Liver (tissue), 9 donors: ENCODE measurements around the gene RASSF1. TPM values are rescaled to one million over a fixed set of nuclear protein-coding genes. Genes with fewer than 3 reads are reported as not detected.

Experiments
- DNase-seq: peaks from one replicate; pipeline ENCODE4 v3.0.0-alpha.2; 2017; ENCODE audit warnings: low spot score
- H3K27ac ChIP-seq, 2 donors: one replicate each; pipeline ENCODE4 v1.7.0; 2013; ENCODE audit warnings: inconsistent platforms in 2 of 2, low read length in 2 of 2, control low read depth in 1 of 2, low read depth in 1 of 2, mild to moderate bottlenecking in 1 of 2
- H3K27me3 ChIP-seq, 4 donors: one replicate each; pipeline versions ENCODE4 v1.6.1 to v1.7.0; 2013; ENCODE audit warnings: low read length in 3 of 4, inconsistent platforms in 1 of 4, mild to moderate bottlenecking in 1 of 4, moderate library complexity in 1 of 4; ENCODE audit not compliant: control insufficient read depth in 4 of 4, insufficient read depth in 4 of 4
- H3K36me3 ChIP-seq, 4 donors: one replicate each; pipeline versions ENCODE4 v1.6.1 to v1.7.0; 2013; ENCODE audit warnings: low read length in 3 of 4, mild to moderate bottlenecking in 3 of 4, low read depth in 1 of 4, moderate library complexity in 1 of 4; ENCODE audit not compliant: control insufficient read depth in 4 of 4, insufficient read depth in 3 of 4
- H3K4me1 ChIP-seq, 4 donors: one replicate each; pipeline versions ENCODE4 v1.6.1 to v1.7.0; 2013; ENCODE audit warnings: low read length in 3 of 4, mild to moderate bottlenecking in 3 of 4, moderate library complexity in 1 of 4; ENCODE audit not compliant: control insufficient read depth in 4 of 4, insufficient read depth in 4 of 4
- H3K4me3 ChIP-seq, 3 donors: one replicate each; pipeline versions ENCODE4 v1.6.1 to v1.7.0; 2013; ENCODE audit warnings: low read length in 3 of 3, control low read depth in 1 of 3, low read depth in 1 of 3, mild to moderate bottlenecking in 1 of 3
- H3K9ac ChIP-seq, 2 donors: one replicate each; pipeline ENCODE4 v1.7.0; 2013; ENCODE audit warnings: low read length in 2 of 2, mild to moderate bottlenecking in 2 of 2, moderate library complexity in 2 of 2, control low read depth in 1 of 2, low read depth in 1 of 2
- H3K9me3 ChIP-seq, 4 donors: one replicate each; pipeline versions ENCODE4 v1.6.1 to v1.7.0; 2013; ENCODE audit warnings: low read length in 3 of 4; ENCODE audit not compliant: control insufficient read depth in 4 of 4
- ATF3 ChIP-seq: IDR thresholded peaks from 2 replicates; pipeline ENCODE4 v1.6.1; 2016; ENCODE audit warnings: antibody characterized with exemption
- CTCF ChIP-seq: fragments of 150-350 bp; IDR thresholded peaks from 2 replicates; pipeline ENCODE4 v1.5.1; 2017; ENCODE audit warnings: improper control_type of control experiment, low read depth, low read length; ENCODE audit not compliant: missing input control
- EGR1 ChIP-seq, 2 donors: IDR thresholded peaks; 2 replicates each; pipeline ENCODE4 v1.6.1; 2016 to 2018; ENCODE audit warnings: antibody characterized with exemption in 2 of 2, low read depth in 2 of 2
- FOXA1 ChIP-seq: IDR thresholded peaks from 2 replicates; pipeline ENCODE4 v1.6.1; 2016; ENCODE audit warnings: antibody characterized with exemption
- FOXA2 ChIP-seq: IDR thresholded peaks from 2 replicates; pipeline ENCODE4 v1.6.1; 2016; ENCODE audit warnings: antibody characterized with exemption
- GABPA ChIP-seq, 2 donors: IDR thresholded peaks in 1 of 2; conservative IDR thresholded peaks in 1 of 2; 2 replicates each; pipeline ENCODE4 v1.6.1; 2016; ENCODE audit warnings: antibody characterized with exemption in 2 of 2, mild to moderate bottlenecking in 1 of 2, moderate library complexity in 1 of 2
- HNF4A ChIP-seq, 2 donors: conservative IDR thresholded peaks; 2 replicates each; pipeline ENCODE4 v1.6.1; 2016; ENCODE audit warnings: antibody characterized with exemption in 2 of 2, mild to moderate bottlenecking in 2 of 2
- HNF4G ChIP-seq: IDR thresholded peaks from 2 replicates; pipeline ENCODE4 v1.6.1; 2016; ENCODE audit warnings: antibody characterized with exemption
- JUND ChIP-seq, 2 donors: IDR thresholded peaks; 2 replicates each; pipeline ENCODE4 v1.6.1; 2016; ENCODE audit warnings: antibody characterized with exemption in 2 of 2
- MAX ChIP-seq: IDR thresholded peaks from 2 replicates; pipeline ENCODE4 v1.6.1; 2016; ENCODE audit warnings: antibody characterized with exemption
- NR2F2 ChIP-seq: IDR thresholded peaks from 2 replicates; pipeline ENCODE4 v1.6.1; 2016; ENCODE audit warnings: antibody characterized with exemption
- RAD21 ChIP-seq, 2 donors: IDR thresholded peaks; 2 replicates each; pipeline ENCODE4 v1.6.1; 2016; ENCODE audit warnings: antibody characterized with exemption in 2 of 2, mild to moderate bottlenecking in 2 of 2
- REST ChIP-seq: IDR thresholded peaks from 2 replicates; pipeline ENCODE4 v1.6.1; 2016; ENCODE audit warnings: antibody characterized with exemption, mild to moderate bottlenecking
- SP1 ChIP-seq: IDR thresholded peaks from 2 replicates; pipeline ENCODE4 v1.6.1; 2018; ENCODE audit warnings: antibody characterized with exemption, mild to moderate bottlenecking
- TAF1 ChIP-seq: conservative IDR thresholded peaks from 2 replicates; pipeline ENCODE4 v1.6.1; 2016; ENCODE audit warnings: antibody characterized with exemption, mild to moderate bottlenecking
- YY1 ChIP-seq: IDR thresholded peaks from 2 replicates; pipeline ENCODE4 v1.6.1; 2016; ENCODE audit warnings: antibody characterized with exemption, mild to moderate bottlenecking
- ZBTB33 ChIP-seq: IDR thresholded peaks from 2 replicates; pipeline ENCODE4 v1.6.1; 2016; ENCODE audit warnings: antibody characterized with exemption
- WGBS: extraction: QIAGEN DNeasy Blood & Tissue Kit; methylation state at CpG from one replicate; pipeline ENCODE4 v1.1.7; 2013; 5-methylcytosine and 5-hydroxymethylcytosine counted together
- polyA plus RNA-seq, 2 donors: library from polyadenylated mRNA; stranded (reverse) in 1 of 2; unstranded in 1 of 2; fragments of 200-250 nt in 1 of 2; fragments of >200 nt in 1 of 2; fragmentation: Nextera tagmentation in 1 of 2; extraction: Ambion mirVana in 1 of 2; gene quantifications; one replicate each; pipeline versions ENCODE4 v1.2.1 to v1.2.3, GENCODE V29; 2013 to 2015
- total RNA-seq, 2 donors: library from RNA; depleted of rRNA; stranded (reverse); fragments of >200 nt; gene quantifications; one replicate each; pipeline ENCODE4 v1.2.3, GENCODE V29; 2014
- donor health status: healthy.
- donor health status: healthy.
- donor health status: healthy.
- donor health status: healthy.
- donor health status: healthy.

RASSF1 gene
- total and polyA plus RNA-seq, 4 donors: 6.5 to 13.2 (median 11.2) TPM

GRCh38 chr3:50330330-50330729 is 10.3 kb downstream of the RASSF1 start:
- no peak overlapping the region for H3K9ac ChIP-seq
- no peaks in the 10 kb centered on the region for H3K27me3 ChIP-seq
- TF ChIP-seq RAD21 (IDR thresholded peaks at IDR 0.05) (no peak), HNF4G (no peak), EGR1 (IDR thresholded peaks at IDR 0.05; ENCODE audit: low read depth in 2 of 2) (no peak), SP1 (no peak), REST (no peak), ATF3 (no peak), HNF4A (conservative IDR thresholded peaks at IDR 0.05) (no peak), JUND (IDR thresholded peaks at IDR 0.05) (no peak), GABPA (IDR thresholded peaks at IDR 0.05 in 1 of 2, conservative IDR thresholded peaks at IDR 0.05 in 1 of 2) (no peak), FOXA1 (no peak), MAX (no peak), ZBTB33 (no peak), YY1 (no peak), TAF1 (no peak), FOXA2 (no peak), CTCF (no peak), NR2F2 (no peak)
- peaks cover 4 to 34% (median 17%) of the 10 kb centered on the region in 4 donors for H3K36me3 ChIP-seq
- no peak overlapping the region for H3K4me3 ChIP-seq
- peaks cover 5 to 45% (median 23%) of the 10 kb centered on the region in 4 donors for H3K4me1 ChIP-seq
- H3K9me3 ChIP-seq: no peaks in the 10 kb centered on the region
- no peak overlapping the region for H3K27ac ChIP-seq
- DNase-seq: no peak
- WGBS: 94% methylated on average over 10 of the region's 10 CpGs
